Measurements from ENCODE around the gene NDC80.
"Not testable (repeated sequence)": the region's sequence is repeated elsewhere in the genome, so short reads cannot be mapped to it uniquely, and the experiment has no call there.

Gene NDC80

DNA sequence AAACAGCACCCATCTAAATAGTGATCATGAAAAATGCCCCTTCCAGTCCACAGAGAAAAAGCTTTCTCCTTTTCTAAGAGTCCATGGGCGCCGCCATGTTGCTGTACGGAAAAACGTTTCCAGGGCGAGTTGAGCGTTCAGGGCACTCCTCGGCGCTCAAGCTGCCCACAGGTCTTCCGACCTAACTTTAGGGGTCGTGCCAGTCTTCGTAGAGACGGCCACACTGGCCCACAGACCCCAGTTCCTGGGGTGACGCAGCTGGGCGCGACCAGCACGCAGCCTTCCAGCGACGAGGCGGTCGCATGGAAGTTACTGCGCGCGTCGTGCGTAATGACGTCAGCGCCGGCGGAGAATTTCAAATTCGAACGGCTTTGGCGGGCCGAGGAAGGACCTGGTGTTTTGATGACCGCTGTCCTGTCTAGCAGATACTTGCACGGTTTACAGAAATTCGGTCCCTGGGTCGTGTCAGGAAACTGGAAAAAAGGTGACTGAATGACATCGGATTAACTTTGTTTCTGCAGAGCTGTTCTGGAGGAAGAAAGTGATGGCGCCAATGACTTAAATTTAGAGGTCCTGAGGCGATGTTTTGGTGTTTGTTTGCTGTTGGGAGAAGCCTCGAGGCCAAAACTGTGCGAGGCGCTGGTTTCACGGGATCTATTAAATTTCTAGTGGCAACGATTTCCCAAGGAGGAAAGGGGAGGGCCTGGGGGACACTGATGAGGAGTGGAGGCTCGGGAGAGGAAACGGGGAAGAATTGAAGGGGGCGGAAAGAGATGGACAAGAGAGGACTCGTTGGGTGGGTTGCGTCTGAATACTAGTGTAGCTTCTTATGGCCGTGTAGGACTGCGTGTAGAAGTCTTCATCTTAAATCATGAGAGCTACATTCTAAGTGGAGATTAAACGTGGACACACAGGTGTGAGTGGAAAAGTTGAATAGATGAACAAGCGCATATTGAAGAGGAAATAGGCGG is at the start of gene NDC80, which contains the start of gene METTL4:
Gene NDC80 (plus strand): TSS at position 358 of the 971 bp plus-strand sequence. CDS start 1,429 bp downstream, outside the sequence.
Gene METTL4 (minus strand): TSS at position 306 of the 971 bp plus-strand sequence. CDS start 4,289 bp downstream, outside the sequence.
- DNase-seq (ENCODE audit: low read depth) = peak; percentile 69

DNA sequence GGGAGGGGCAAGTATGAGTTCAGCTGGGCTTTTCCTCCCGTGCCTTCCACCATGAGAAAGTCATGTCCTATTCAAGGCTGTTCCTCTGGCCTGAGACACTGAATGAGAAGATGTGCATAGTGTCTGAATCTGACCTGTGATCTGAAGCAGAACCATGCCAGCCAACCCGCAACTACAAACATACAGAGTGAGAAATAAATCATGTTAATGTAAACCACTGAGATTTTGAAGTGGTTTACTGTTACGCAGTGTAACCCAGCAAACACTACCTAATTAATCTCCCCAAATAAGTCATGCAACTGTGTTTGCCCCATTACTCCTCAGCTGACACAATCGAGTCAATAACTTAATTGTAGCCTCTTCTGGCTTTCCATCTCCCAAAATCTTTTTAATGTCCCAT is 49.2 kb upstream of the NDC80 start:
- no peak for DNase-seq (ENCODE audit: low read depth)

DNA sequence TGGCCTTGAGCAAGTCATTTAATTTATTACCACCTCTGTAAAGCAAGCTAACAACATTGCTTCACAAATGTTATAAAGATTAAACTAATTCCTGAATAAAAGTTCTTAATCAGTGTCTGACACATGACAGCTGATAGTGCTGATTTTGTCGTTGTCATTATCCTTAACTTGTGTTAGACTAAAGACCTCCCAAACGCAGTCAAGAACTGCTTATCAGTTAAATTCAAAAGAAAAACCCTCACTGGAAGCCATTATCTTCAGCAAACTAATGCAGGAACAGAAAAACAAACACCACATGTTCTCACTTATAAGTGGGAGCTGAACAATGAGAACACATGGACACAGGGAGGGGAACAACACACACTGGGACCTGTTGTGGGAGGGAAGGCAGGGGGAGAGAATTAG is 46.6 kb upstream of the NDC80 start:
- not testable (repeated sequence) for DNase-seq (ENCODE audit: low read depth)

DNA sequence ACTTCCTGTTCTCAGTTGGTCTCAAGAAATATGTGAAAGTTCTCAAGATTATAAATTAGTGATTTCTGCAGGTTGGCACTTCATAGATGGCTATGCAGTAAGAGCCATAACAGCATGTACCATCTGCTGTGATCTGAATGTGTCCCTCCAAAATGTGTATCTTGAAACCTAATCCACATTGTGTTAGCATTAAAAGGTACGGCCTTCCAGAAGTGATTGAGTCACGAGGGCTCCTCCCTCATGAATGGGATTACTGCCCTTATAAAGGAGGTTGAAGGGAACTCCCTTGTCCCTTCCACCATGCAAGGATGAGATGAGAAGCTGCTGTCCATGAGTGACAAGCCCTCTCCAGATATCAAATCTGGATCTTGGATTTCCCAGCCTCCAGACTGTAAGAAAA is 45.0 kb upstream of the NDC80 start:
- no peak for DNase-seq (ENCODE audit: low read depth)

DNA sequence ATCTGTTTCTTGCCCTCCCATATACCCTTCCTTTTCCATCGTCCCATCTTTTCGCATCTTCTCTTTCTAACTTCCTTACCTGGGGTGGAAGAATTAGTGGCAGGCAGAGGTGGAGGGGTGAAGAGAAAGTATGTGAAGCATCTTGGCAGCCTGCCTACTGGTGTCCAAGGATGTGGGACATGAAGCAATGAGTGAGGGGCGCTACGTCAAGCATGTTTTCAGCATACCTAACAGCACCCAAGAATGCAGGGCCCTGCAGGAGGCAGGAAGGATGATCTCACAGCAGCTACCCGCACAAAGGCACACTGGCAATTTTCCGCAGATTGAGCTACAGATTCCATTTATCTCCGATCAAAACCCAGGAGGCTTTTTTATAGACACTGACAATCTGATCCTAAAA is 42.2 kb upstream of the NDC80 start:
- DNase-seq (ENCODE audit: low read depth) = no peak

DNA sequence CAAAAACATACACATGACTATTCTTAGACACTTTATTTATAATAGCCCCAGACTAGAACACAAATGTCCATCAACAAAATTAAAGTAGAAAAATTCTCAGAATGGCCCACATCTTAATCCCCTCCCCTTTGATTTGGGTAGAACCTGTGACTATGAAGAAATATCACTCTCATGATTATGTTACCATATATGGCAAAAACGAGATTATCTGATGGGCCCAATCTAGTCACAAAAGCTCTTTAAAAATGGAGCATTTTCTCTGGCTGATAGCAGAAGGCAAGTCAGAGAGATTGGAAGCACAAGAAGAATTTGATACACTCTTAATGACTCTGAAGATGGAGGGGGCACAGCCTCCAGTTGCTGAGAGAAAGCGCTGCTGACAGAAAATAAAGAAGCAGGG is 39.6 kb upstream of the NDC80 start:
- no peak for DNase-seq (ENCODE audit: low read depth)

DNA sequence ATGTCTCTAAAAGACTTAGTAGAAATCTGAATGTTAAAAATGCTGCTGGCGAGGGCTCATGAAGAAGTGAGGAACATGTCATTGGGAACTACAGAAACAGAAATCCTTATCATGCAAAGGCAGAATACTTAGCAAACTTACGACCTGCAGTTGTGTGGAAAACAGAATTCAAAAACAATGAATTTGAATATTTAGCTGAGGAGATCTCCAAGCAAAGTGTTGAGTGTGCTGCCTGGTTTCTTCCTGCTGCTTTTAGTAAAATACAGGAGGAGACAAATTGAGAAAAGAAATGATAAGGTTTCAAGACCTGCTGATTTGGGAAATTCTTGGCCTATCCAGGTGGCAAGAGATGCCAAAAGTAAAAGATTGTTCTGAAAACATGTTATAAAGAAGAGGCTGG is 38.6 kb upstream of the NDC80 start:
- no peak for DNase-seq (ENCODE audit: low read depth)

DNA sequence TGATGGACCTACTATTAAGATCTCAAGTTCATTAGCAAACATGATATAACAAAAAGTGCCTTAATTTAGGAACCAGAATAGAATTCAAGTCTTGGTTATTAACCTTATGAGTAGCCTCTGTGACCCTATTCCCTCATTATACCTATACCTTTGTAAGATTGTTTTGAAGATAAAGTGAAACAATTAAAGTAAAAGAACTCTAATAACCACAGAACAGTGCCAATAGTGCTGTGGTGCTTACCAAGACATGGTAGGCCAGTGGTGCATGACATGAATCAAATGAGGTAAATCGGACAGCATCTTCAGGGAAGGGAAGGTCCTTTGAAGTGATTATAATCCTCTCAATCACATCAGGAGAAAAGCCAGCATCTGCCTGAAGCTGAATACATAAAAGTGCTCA is 36.5 kb upstream of the NDC80 start:
- DNase-seq (ENCODE audit: low read depth) = no peak

DNA sequence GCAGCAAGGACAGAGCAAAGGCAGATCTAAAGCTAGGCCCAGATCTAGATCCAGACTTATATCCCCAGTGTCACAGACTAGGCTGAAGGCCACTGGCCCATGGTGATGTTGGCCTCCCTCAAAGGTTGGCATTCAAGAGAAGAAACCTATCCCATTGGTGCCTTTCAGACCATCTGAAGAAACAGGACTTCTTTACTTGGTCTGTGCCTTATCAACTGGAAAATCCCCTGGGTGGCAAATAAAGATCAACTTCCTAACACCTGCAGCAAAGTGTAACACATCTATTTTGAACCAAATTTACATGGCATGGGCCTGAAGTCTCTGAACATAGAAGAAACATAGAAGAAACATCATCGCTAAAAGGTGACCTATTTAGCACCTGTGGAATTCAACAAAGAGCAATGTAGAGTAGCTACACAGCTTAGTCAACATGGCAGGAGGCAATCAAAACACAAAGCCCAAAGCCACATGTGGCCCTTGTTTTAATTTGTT is 35.9 kb upstream of the NDC80 start:
- DNase-seq (ENCODE audit: low read depth) = no peak

DNA sequence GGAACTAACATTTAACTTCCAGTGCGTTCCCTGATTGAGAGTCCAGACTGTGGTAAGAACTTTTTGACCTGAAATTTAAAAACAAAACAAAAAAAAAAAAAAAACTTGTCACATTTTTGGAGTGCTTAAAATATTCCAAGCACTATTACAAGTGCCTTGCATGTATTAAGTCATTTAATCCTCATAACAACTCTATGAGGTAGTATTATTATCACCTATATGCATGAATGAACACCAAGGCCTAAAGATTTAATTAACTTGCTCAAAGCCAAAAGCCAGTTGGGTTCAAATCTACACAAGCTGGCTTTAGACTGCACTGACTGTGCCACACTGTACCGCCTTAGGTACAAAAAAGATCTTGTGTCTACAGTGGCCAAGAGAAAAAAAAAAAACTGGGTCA is 35.3 kb upstream of the NDC80 start:
- no peak for DNase-seq (ENCODE audit: low read depth)

DNA sequence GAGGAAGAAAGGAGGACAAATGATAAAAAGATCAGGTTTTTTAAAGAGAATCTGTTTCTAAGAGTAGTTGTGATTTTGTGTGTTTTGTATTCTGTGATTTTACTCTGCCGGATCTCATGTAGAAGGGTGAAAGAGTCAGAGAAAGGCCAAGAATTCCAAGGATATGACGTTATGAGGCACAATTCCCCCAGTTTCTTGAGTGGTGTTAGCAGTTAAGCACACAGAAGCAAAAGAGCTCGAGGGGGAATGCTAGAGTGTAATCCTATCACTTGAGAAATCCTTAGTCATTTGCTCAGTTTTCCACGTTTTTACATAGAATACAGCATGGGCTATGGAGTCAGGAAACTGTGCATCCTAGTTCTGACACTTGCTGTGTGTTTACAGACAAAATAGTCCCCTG is 34.9 kb upstream of the NDC80 start:
- no peak for DNase-seq (ENCODE audit: low read depth)

DNA sequence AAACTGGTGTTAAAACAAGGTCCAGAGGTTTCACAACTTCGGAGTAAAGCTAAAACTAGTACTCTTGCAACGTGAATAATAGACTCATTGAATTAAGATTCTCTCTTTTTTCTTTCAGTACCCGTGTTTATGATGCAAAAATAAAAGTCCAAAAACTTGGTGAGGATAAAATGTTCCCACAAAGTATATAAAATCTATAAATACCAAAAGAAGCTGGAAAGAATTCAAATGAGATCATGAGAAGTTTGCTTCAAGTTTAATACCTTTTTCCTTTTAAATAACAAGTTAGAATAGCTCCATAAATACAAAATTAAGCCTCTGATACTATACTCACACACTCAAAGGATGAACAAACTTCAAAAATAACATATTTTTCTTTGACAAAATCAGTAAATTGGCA is 34.1 kb upstream of the NDC80 start:
- no peak for DNase-seq (ENCODE audit: low read depth)

DNA sequence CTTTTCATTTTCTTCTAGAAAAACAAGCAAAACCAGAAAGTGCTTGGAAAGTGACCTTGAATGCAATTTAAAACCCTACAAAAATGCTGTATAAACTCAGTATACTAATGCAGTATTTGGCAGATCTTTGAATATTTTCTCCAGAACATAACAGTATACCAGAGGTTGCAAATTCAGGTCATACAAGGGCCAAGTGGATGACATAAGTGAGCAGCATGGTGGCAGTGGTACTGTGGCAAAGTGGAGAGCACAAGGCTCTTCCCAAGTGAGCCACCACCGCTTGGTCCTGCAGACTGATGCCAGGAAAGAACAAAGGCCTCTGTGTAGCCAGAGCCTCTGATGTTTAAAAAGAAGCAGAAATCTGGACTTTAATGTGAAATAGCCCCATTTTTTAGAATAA is 33.1 kb upstream of the NDC80 start:
- DNase-seq (ENCODE audit: low read depth) = no peak

DNA sequence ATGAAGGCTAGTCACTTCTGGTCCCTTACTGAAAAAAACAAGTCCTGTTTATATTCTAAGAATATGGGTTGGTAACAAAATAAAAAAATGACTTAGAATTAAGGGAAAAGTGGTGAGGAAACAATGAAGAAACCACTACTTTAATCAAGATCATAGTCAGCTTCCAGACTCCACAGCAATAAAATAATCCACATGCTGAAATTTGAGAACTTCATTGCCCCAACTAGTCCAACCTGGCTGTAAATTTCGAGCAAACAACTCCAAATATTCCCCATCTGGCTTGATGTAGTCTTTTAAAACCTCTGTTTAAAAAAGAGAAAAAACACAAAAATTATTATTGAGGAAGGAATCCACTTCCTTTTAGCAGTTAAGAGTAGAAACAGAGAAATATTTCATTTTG is 32.5 kb upstream of the NDC80 start:
- no peak for DNase-seq (ENCODE audit: low read depth)

DNA sequence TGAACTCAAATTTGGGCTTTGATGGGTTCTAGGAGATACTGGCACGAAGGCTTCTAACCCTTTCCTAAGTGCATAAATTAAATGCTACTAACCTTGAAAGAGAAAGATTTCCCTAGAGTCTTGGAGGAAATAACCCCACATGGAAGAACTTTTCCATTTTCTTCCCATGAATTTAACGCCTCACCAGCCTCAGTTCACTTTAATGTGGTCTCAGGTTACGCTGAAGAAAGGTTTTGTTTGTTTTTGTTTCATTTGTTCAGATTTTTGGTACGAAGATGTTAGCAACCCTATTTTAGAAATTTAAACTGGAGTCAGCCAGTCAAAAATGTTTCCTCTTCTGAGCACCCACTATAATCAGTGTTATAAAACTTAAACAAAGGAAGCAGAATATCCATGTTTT is 30.8 kb upstream of the NDC80 start:
- no peak for DNase-seq (ENCODE audit: low read depth)

DNA sequence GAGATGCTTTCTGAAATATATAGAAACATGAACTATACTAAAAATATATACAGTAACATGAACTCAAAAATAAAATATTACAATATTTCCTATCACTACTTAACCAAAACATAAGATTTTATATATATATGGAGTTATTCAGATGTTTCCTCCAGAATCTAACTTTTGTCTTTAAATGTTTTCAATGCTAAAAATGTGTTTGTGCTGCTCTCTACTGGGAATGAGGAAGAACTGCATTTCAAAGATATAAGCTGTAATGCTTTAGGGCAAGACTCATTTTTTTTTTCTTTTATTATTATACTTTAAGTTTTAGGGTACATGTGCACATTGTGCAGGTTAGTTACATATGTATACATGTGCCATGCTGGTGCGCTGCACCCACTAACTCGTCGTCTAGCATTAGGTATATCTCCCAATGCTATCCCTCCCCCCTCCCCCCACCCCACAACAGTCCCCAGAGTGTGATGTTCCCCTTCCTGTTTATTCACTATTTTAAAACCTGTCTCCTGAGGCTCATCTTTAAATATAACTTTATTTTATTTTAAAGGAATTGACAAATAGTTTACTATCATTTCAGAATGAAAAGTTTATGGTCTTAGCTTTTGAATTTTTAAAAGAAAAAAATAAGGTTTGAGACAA is 29.3 kb upstream of the NDC80 start:
- not testable (repeated sequence) for DNase-seq (ENCODE audit: low read depth)

DNA sequence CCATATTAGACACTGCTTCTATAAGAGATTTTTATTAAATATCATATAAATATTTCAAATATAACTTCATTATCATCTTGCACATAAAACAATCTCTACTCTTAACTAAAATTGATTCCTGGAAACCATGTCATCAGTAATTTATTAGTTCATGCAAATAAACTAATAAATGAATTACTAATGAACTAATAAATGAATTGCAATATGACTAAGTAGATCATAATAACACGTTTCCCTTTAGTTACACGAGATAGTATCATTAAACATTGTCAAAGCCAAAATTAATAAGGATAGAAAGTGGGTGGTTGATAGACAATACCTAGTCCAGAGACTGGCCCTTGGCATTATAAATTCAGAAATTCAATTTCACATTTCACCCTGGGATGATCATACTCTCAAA is 26.2 kb upstream of the NDC80 start:
- DNase-seq (ENCODE audit: low read depth) = no peak

DNA sequence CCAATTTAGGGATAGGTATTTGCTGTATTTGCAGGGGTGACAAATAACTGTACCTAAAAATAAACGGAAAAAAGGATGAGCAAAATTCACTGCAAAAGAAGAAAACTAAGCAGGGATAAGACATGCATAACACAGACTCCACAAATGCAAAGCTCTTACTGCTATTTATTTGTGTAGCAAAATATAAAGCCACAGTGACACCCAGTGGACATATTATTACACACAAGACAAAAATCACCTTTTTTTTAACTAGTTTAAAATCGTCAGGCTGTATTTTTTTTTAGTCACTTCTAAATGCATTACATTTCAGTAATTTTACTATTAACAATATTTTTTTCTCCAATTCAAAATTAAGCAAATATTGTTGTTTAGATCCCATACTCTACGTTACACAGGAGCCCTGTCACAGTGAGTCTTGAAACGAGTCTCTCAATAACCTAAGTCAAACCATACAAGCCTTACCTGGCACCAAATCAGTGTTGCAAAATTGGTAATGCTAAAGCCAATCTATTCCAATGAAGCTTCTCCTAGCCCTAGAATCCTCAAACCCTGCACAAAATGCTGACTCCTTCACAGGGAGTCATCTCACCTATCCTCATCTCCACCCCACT is 23.8 kb upstream of the NDC80 start:
- no peak for DNase-seq (ENCODE audit: low read depth)

DNA sequence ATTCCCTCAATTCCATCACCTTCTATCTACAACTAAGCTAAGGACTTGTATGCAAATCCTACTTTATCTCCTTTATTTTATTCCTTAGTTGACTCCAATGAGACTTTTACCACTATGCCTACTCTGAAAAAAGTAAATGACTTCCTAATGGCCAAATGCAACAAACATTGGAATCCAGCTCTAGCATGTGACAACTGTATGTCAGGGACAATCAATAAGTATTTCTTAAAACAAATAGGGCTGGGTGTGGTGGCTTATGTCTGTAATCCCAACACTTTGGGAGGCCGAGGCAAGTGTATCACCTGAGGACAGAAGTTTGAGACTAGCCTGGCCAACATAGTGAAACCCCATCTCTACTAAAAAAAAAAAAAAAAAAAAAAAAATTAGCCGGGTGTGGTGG is 21.9 kb upstream of the NDC80 start:
- DNase-seq (ENCODE audit: low read depth) = no peak

DNA sequence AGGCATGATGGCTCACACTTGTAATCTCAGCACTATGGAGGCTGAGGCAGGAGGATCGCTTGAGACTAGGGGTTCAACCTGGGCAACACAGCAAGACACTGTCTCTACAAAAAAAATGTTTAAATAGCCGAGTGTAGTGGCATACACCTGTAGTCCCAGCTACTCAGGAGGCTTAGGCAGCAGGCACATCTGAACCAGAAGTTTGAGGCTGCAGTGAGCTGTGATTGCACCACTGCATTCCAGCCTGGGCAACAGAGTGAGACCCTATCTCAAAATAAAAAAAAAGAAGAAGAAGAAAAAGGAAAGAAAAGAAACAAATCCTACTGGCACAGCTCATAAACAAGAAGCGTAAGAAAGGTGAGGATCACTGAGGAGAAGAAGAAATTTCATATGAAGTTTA is 19.9 kb upstream of the NDC80 start:
- no peak for DNase-seq (ENCODE audit: low read depth)

DNA sequence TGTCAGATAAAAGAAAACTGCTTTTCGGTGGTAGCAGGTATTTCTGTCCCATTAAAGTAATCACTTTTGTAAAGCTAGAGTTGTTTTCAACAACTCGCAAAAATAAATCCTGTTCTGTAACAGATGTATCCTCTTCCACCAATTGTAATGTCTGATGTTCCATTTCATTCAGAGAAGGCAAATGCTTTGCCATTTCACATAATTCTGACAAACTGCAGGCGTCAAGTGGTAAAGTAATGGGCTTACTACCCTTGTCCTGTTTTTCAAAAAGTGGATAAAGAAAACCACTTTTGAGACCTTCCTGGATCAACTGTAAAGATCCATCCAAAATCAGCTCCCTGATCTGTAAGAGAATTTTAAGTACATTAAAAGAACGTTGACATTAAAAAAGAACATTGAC is 16.7 kb upstream of the NDC80 start:
- no peak for DNase-seq (ENCODE audit: low read depth)

DNA sequence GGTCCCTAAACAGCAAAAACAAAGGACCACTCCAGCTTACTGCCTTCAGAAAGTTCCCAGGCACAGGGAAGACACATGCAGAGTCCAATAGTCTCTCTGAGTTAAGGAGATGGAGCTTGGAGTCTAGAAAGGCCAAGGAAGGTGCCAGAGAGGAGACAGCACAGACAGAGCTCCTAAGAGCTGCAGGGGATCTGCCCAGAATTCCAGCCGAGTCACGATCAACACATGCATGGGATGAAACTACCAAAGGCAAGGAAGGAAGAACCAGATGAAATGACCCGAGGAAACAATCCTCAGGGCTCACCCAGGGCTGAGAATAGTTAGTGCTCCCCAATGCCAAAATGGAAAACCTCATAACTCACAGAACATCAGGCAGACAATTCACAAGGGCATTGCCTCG is 15.5 kb upstream of the NDC80 start:
- no peak for DNase-seq (ENCODE audit: low read depth)

DNA sequence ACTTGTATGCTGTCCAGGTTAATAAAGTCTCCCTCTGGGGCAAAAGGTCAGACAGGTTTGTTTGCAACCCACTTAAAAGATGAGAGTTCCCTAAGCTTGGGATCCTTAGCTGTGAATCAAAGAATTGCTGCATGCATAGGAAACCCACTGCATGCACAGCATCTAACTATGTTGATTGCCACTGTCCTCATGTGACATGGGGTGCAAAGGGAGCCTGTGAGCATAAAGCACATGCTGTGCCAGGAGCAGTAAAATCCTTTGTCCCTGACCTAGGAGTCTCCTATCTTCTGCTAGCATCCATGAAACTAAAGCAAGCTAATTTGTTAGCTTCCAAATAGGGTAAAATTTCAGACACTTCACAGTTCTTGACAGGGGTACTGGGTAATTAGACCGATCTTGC is 13.8 kb upstream of the NDC80 start:
- DNase-seq (ENCODE audit: low read depth) = no peak

Measured in CMK (cell line).